ENCODE results near the gene NFX1. TPM values are rescaled to one million over a fixed set of nuclear protein-coding genes. Genes with fewer than 3 reads are reported as not detected.
A peak's percentile ranks its signal among the peaks of the same experiment; 100 is the strongest.

The NFX1 gene
- total RNA-seq, 1 donor from 2014 or later = 13.0 TPM

GRCh38 chr9:33415501-33416038 is 125.3 kb downstream of the NFX1 start:
- Histone ChIP-seq H3K27me3 (no peaks in the 10 kb centered on the region), H3K27ac (no peak overlapping the region), H3K36me3 (no peaks in the 10 kb centered on the region), H3K9ac (no peak overlapping the region), H3K9me3 (ENCODE audit: low read depth) (no peaks in the 10 kb centered on the region), H2AFZ (replicated peaks) (peak overlapping the region; percentile 96), H3K4me1 (no peaks in the 10 kb centered on the region), H3F3A (ENCODE audit: low read depth) (no peaks in the 10 kb centered on the region), H3K79me2 (ENCODE audit: low read depth) (no peaks in the 10 kb centered on the region), H4K20me1 (ENCODE audit: low read depth) (no peaks in the 10 kb centered on the region), H3K4me2 (no peak overlapping the region), H3K4me3 (no peak overlapping the region)
- peak; percentile 81 for DNase-seq (ENCODE audit: low spot score)
- no peaks in the 10 kb centered on the region for H3K4me1 Mint-ChIP-seq
- peaks cover 11% of the 10 kb centered on the region for H3K27me3 Mint-ChIP-seq (ENCODE audit: insufficient read depth, low read depth)
- H3K36me3 Mint-ChIP-seq = no peaks in the 10 kb centered on the region
- peak overlapping the region; percentile 30 for H3K27ac Mint-ChIP-seq
- no peak overlapping the region for H3K4me3 Mint-ChIP-seq
- no peaks in the 10 kb centered on the region for H3K9me3 Mint-ChIP-seq
- TF ChIP-seq EZH2phosphoT487 (IDR thresholded peaks at IDR 0.05) (no peak), CTCF (IDR thresholded peaks at IDR 0.05) (peak; percentile 71), EZH2 (IDR thresholded peaks at IDR 0.05) (no peak)

GRCh38 chr9:33416996-33417395 is 126.7 kb downstream of the NFX1 start:
- Histone ChIP-seq H3K4me3 (no peak overlapping the region), H3K79me2 (ENCODE audit: low read depth) (no peaks in the 10 kb centered on the region), H3K27ac (no peak overlapping the region), H4K20me1 (ENCODE audit: low read depth) (no peaks in the 10 kb centered on the region), H3K4me1 (no peaks in the 10 kb centered on the region), H3K9me3 (ENCODE audit: low read depth) (no peaks in the 10 kb centered on the region), H3K36me3 (no peaks in the 10 kb centered on the region), H3K27me3 (no peaks in the 10 kb centered on the region), H3K4me2 (no peak overlapping the region), H2AFZ (replicated peaks) (no peak overlapping the region), H3K9ac (no peak overlapping the region), H3F3A (ENCODE audit: low read depth) (no peaks in the 10 kb centered on the region)
- H3K9me3 Mint-ChIP-seq = no peaks in the 10 kb centered on the region
- H3K4me3 Mint-ChIP-seq = no peak overlapping the region
- peak overlapping the region; percentile 79 for H3K27ac Mint-ChIP-seq
- no peak for DNase-seq (ENCODE audit: low spot score)
- no peaks in the 10 kb centered on the region for H3K4me1 Mint-ChIP-seq
- TF ChIP-seq EZH2 (IDR thresholded peaks at IDR 0.05) (no peak), CTCF (IDR thresholded peaks at IDR 0.05) (no peak), EZH2phosphoT487 (IDR thresholded peaks at IDR 0.05) (no peak)
- peaks cover 11% of the 10 kb centered on the region for H3K27me3 Mint-ChIP-seq (ENCODE audit: insufficient read depth, low read depth)
- no peaks in the 10 kb centered on the region for H3K36me3 Mint-ChIP-seq

- no peaks in the 10 kb centered on the region for H4K20me1 ChIP-seq (ENCODE audit: low read depth)
- DNase-seq (ENCODE audit: low spot score) = no peak
- no peaks in the 10 kb centered on the region for H3K79me2 ChIP-seq (ENCODE audit: low read depth)
- Mint-ChIP-seq H3K4me1 (no peaks in the 10 kb centered on the region), H3K9me3 (no peaks in the 10 kb centered on the region), H3K36me3 (no peaks in the 10 kb centered on the region), H3K27me3 (ENCODE audit: insufficient read depth, low read depth) (peaks cover 11% of the 10 kb centered on the region), H3K27ac (no peak overlapping the region), H3K4me3 (no peak overlapping the region)
- H3K9ac ChIP-seq = no peak overlapping the region
- no peak overlapping the region for H3K4me3 ChIP-seq
- H3K4me1 ChIP-seq = no peaks in the 10 kb centered on the region
- H3K27me3 ChIP-seq = no peaks in the 10 kb centered on the region
- H3K4me2 ChIP-seq = no peak overlapping the region
- no peaks in the 10 kb centered on the region for H3K36me3 ChIP-seq
- TF ChIP-seq CTCF (IDR thresholded peaks at IDR 0.05) (no peak), EZH2 (IDR thresholded peaks at IDR 0.05) (no peak), EZH2phosphoT487 (IDR thresholded peaks at IDR 0.05) (no peak)
- no peaks in the 10 kb centered on the region for H3F3A ChIP-seq (ENCODE audit: low read depth)
- H2AFZ ChIP-seq (replicated peaks) = no peak overlapping the region
- H3K9me3 ChIP-seq (ENCODE audit: low read depth) = no peaks in the 10 kb centered on the region
- no peak overlapping the region for H3K27ac ChIP-seq
These were observed 127.8 kb downstream of the NFX1 start for GRCh38 chr9:33418090-33418489.
